Activated naive CD8-positive, alpha-beta T cell treated with anti-CD3 and anti-CD28 coated beads, Interleukin-2, amount 10 ng/mL, durations not matched to agents 7 days and 5 days (primary cell): ENCODE data around the gene MGP. TPM values are rescaled to one million over a fixed set of nuclear protein-coding genes. Genes with fewer than 3 reads are reported as not detected.

ENCODE experiments used
- ATAC-seq: fragments of 150-1000 bp; cut with Tn5 transposase; one replicate; pipeline ENCODE4 v1.10.0; 2021; ENCODE audit warnings: low read depth, moderate library complexity
- POLR2A ChIA-PET: fragments of 350-600 bp; sonication (Branson Sonifier 250); formaldehyde crosslinking; loops from one replicate; lab custom pipeline; 2021; ENCODE audit warnings: antibody characterized with exemption; lab: Charles Lee
- DNase-seq: peaks from one replicate; pipeline ENCODE4 v3.0.0; 2021
- H3K27ac Mint-ChIP-seq: one replicate; pipeline ENCODE4 v1.8.0; 2022; ENCODE audit warnings: mild to moderate bottlenecking, mixed read lengths
- H3K27me3 Mint-ChIP-seq: one replicate; pipeline ENCODE4 v1.8.0; 2022; ENCODE audit warnings: mild to moderate bottlenecking, moderate library complexity, mixed read lengths
- H3K36me3 Mint-ChIP-seq: one replicate; pipeline ENCODE4 v1.8.0; 2021; ENCODE audit warnings: mild to moderate bottlenecking, mixed read lengths
- H3K4me1 Mint-ChIP-seq: one replicate; pipeline ENCODE4 v1.8.0; 2021; ENCODE audit warnings: mixed read lengths
- H3K4me3 Mint-ChIP-seq: one replicate; pipeline ENCODE4 v1.8.0; 2022; ENCODE audit warnings: mild to moderate bottlenecking, moderate library complexity, mixed read lengths
- H3K9me3 Mint-ChIP-seq: one replicate; pipeline ENCODE4 v1.8.0; 2021; ENCODE audit warnings: mixed read lengths
- total RNA-seq, 2 experiments: library from RNA; stranded (reverse); gene quantifications; one replicate each; pipeline ENCODE4 v1.2.3, GENCODE V29; 2021

MGP gene
- total RNA-seq, 2 experiments from 2014 or later = 0.44 to 0.60 TPM

DNA sequence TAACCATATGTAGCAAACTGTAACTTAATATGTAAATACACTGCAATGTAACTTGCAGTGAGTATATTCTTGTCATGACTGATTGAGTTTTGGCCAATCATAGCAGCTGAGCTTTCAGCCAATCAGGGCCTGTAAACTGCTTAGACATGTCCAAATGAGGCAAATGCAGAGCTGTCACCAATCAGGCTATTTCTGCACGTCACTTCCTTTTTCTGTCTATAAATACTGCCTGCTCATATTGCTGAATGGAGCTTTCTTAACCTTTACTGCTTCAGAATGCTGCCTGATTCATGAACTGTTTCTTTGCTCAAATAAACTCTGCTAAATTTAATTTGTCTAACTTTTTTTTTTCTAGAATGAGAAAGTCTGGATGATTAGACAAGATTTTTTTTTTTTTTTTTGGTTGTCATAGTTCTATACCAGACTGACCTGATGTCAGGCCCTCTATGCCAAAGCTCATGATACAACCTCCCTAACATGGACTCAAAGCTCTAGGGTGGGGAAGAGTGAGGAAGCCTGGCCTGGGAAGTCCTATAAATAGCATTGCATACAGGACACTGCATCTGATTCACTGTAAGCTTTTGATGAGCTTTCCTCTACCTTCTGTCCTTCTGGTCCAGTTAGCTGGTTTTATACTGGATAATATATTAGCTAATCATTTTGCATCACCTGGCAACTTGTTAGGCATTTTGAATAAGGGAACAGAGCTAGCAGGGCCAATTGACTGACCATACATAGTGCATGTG is 12.0 kb downstream of the MGP start:
- Mint-ChIP-seq H3K4me3 (no peak overlapping the region), H3K9me3 (no peaks in the 10 kb centered on the region), H3K4me1 (peaks cover 3% of the 10 kb centered on the region), H3K27me3 (no peaks in the 10 kb centered on the region), H3K36me3 (peaks cover 2% of the 10 kb centered on the region), H3K27ac (no peak overlapping the region)
- no peak for ATAC-seq
- POLR2A ChIA-PET = no interaction called here
- no peak for DNase-seq

DNA sequence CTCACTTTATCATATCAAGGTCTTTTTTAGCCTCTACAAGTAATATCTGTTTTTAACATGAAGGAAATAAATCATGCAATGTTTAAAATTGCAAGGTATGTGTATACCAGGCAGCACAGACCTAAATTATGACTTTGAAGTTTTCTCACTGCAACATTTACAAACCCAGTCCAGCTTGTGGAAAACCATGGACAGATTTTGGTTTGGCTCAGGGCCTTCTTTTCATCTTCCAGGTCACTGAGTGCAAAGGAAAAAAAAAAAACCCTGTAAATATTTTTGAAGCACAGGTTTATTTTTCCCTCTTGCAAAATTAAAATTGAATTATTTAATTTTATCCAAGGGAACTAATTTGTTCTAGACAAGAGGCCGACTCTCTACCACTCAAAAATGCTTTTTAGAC is 13.8 kb downstream of the MGP start:
- peaks cover 8% of the 10 kb centered on the region for H3K36me3 Mint-ChIP-seq
- peaks cover 7% of the 10 kb centered on the region for H3K9me3 Mint-ChIP-seq
- no peak overlapping the region for H3K4me3 Mint-ChIP-seq
- H3K4me1 Mint-ChIP-seq = peaks cover 6% of the 10 kb centered on the region
- no peaks in the 10 kb centered on the region for H3K27me3 Mint-ChIP-seq
- no peak for DNase-seq
- POLR2A ChIA-PET = no interaction called here
- ATAC-seq = no peak
- no peak overlapping the region for H3K27ac Mint-ChIP-seq

DNA sequence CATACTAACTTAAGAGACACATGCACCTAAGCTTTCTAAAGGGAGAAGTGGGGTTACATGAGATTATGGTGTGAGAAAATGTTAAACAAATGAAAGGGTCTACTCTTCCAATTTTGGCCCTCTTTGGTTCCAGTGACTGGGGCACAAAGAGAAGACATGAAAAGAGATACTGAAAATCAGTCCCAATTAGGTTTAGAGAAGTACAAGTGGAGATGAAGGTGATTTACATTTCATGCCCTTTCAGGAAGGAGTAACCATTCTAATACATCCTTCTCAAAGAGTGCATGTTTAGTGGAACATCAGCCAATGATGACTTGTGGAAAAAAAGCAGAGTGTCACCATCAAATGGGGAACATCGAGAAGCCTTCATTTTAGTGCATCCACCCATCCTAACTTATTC is 14.4 kb downstream of the MGP start:
- Mint-ChIP-seq H3K4me1 (peaks cover 6% of the 10 kb centered on the region), H3K27ac (peak overlapping the region; percentile 5), H3K9me3 (peaks cover 7% of the 10 kb centered on the region), H3K4me3 (no peak overlapping the region), H3K36me3 (peaks cover 8% of the 10 kb centered on the region), H3K27me3 (no peaks in the 10 kb centered on the region)
- POLR2A ChIA-PET = no interaction called here
- DNase-seq = no peak
- ATAC-seq = no peak

DNA sequence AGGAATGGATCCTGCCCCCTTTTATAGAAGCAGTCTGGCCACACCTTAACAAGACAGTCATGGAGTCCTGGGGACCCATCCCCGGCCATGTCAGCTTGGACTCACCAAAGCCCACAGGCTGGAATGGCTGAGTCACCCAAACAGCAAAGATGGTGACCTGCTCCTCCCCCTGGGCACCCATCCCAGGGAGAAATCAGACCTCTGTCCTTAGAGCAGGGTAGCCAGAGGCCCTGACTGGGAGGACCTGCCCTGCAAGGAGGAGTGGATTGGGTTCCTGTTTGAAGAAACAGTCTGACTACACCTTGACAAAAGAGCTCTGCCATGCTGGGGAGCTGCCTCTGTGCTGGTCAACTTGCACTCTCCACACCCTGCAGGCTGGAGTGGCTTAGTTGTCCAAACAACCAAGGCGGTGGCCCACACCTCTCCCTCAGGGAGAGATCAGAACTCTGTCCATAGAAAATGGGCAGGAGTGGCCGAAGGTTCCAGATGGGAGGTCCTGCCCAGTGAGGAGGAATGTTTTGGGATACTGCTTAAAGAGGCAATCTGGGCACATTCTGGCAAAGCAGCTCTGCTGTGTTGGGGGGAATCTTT is 16.6 kb downstream of the MGP start:
- peaks cover 8% of the 10 kb centered on the region for H3K36me3 Mint-ChIP-seq
- peaks cover 6% of the 10 kb centered on the region for H3K4me1 Mint-ChIP-seq
- no peaks in the 10 kb centered on the region for H3K27me3 Mint-ChIP-seq
- POLR2A ChIA-PET = no interaction called here
- H3K4me3 Mint-ChIP-seq = no peak overlapping the region
- DNase-seq (no peak), ATAC-seq (no peak)
- peaks cover 8% of the 10 kb centered on the region for H3K9me3 Mint-ChIP-seq
- no peak overlapping the region for H3K27ac Mint-ChIP-seq

DNA sequence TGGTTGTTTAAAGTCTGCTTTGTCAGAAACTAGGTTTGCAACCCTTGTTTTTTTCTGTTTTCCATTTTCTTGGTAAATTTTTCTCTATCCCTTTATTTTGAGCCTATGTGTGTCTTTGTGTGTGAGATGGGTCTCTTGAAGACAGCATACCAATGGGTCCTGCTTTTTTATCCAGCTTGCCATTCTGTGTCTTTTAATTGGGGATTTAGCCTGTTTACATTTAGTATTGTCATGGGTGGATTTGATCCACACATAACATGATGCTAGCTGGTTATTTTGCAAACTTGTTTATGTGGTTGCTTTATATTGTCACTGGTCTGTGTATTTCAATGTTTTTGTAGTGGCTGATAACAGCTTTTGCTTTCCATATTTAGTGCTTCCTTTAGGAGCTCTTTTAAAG is 25.2 kb downstream of the MGP start:
- ATAC-seq (no peak), DNase-seq (no peak)
- POLR2A ChIA-PET = no interaction called here
- H3K4me1 Mint-ChIP-seq = no peaks in the 10 kb centered on the region
- H3K27ac Mint-ChIP-seq = no peak overlapping the region
- H3K4me3 Mint-ChIP-seq = no peak overlapping the region
- H3K36me3 Mint-ChIP-seq = peaks cover 8% of the 10 kb centered on the region
- no peaks in the 10 kb centered on the region for H3K27me3 Mint-ChIP-seq
- H3K9me3 Mint-ChIP-seq = peaks cover 23% of the 10 kb centered on the region

- peaks cover 8% of the 10 kb centered on the region for H3K36me3 Mint-ChIP-seq
- no peak overlapping the region for H3K4me3 Mint-ChIP-seq
- no peak overlapping the region for H3K27ac Mint-ChIP-seq
- POLR2A ChIA-PET = no interaction called here
- no peaks in the 10 kb centered on the region for H3K27me3 Mint-ChIP-seq
- no peak for ATAC-seq
- peaks cover 21% of the 10 kb centered on the region for H3K9me3 Mint-ChIP-seq
- no peak for DNase-seq
- no peaks in the 10 kb centered on the region for H3K4me1 Mint-ChIP-seq
These were observed 27.1 kb downstream of the MGP start for GRCh38 chr12:14858513-14858912.

- H3K4me1 Mint-ChIP-seq = no peaks in the 10 kb centered on the region
- peaks cover 4% of the 10 kb centered on the region for H3K36me3 Mint-ChIP-seq
- H3K27ac Mint-ChIP-seq = no peak overlapping the region
- H3K27me3 Mint-ChIP-seq = no peaks in the 10 kb centered on the region
- DNase-seq (no peak), ATAC-seq (no peak)
- POLR2A ChIA-PET = no interaction called here
- H3K4me3 Mint-ChIP-seq = no peak overlapping the region
- H3K9me3 Mint-ChIP-seq = peaks cover 12% of the 10 kb centered on the region
These were observed 31.0 kb downstream of the MGP start for GRCh38 chr12:14854586-14855183.

DNA sequence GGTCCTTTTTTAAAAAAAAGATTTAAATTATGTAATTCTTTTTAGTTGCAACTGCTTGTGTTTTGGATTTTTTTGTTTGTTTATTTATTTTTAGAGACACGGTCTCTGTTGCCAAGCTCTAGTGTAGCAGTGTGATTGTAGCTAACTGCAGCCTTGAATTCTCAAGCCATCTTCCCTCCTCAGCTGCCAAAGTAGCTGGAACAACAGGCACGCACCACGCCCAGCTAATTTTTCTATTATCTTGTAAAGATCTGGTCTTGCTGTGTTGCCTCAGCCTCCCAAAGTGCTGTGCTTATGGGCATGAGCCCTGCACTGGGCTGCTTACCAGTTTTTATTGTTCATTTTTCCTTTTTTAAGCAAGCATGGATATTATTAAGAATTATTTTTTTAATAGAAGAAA is 31.7 kb downstream of the MGP start:
- peaks cover 7% of the 10 kb centered on the region for H3K9me3 Mint-ChIP-seq
- no peak overlapping the region for H3K4me3 Mint-ChIP-seq
- no peak overlapping the region for H3K27ac Mint-ChIP-seq
- DNase-seq (no peak), ATAC-seq (no peak)
- H3K27me3 Mint-ChIP-seq = no peaks in the 10 kb centered on the region
- H3K36me3 Mint-ChIP-seq = peaks cover 2% of the 10 kb centered on the region
- POLR2A ChIA-PET = no interaction called here
- H3K4me1 Mint-ChIP-seq = no peaks in the 10 kb centered on the region

GRCh38 chr12:14852880-14853279 is 32.8 kb downstream of the MGP start:
- POLR2A ChIA-PET = no interaction called here
- Mint-ChIP-seq H3K9me3 (peaks cover 7% of the 10 kb centered on the region), H3K4me3 (no peak overlapping the region), H3K27ac (no peak overlapping the region), H3K27me3 (no peaks in the 10 kb centered on the region), H3K36me3 (peaks cover 2% of the 10 kb centered on the region), H3K4me1 (no peaks in the 10 kb centered on the region)
- no peak for ATAC-seq
- DNase-seq = no peak

DNA sequence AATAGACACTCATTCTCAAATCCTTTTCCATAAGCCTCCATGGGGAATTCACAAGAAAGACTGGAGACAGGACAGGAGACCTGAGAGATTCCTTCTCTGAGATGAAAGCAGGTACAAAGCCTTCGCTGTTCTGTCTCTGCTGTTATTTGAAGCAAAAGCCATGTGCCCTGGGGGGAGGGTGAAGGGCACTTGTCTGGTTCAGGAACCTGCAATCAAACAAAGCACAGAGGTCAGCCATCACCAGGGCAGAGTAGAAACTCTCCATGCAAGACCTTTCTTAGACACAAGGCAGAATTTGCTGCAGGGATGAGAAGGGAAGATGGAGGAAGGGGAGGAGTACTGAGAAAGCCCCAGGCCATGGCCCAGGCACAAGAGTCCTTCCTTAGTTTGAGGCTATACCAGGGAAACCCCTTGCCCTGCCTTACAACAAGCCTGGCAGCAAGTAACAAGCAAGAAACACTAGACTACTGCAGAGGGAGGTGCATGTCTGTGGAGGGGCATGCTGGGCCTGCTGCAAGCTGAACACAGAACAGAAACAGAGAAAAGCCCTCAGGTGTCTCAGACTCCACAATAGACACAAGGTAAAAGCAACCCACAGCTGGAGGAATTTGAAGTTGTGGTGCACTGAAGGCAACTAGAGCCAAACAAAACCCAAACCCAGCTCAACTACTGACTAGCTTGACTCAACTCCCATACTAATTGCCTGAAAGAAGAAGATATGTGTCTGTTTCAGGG is 34.6 kb downstream of the MGP start:
- POLR2A ChIA-PET = interaction anchor here (0.7 kb wide), 1 partner anchor 128 kb away, joined by 3 read pairs; no protein-coding TSS in a partner anchor
- no peak for DNase-seq
- ATAC-seq = no peak
- H3K27ac Mint-ChIP-seq = no peak overlapping the region
- peaks cover 2% of the 10 kb centered on the region for H3K4me1 Mint-ChIP-seq
- H3K27me3 Mint-ChIP-seq = no peaks in the 10 kb centered on the region
- H3K9me3 Mint-ChIP-seq = no peaks in the 10 kb centered on the region
- no peak overlapping the region for H3K4me3 Mint-ChIP-seq
- no peaks in the 10 kb centered on the region for H3K36me3 Mint-ChIP-seq

- Mint-ChIP-seq H3K4me3 (no peak overlapping the region), H3K27me3 (no peaks in the 10 kb centered on the region), H3K9me3 (no peaks in the 10 kb centered on the region), H3K36me3 (no peaks in the 10 kb centered on the region), H3K4me1 (peaks cover 6% of the 10 kb centered on the region), H3K27ac (no peak overlapping the region)
- ATAC-seq (no peak), DNase-seq (no peak)
- POLR2A ChIA-PET = no interaction called here
These were observed 36.0 kb downstream of the MGP start for GRCh38 chr12:14849661-14850060.

- no peak overlapping the region for H3K4me3 Mint-ChIP-seq
- H3K36me3 Mint-ChIP-seq = no peaks in the 10 kb centered on the region
- H3K27ac Mint-ChIP-seq = no peak overlapping the region
- H3K9me3 Mint-ChIP-seq = no peaks in the 10 kb centered on the region
- ATAC-seq (no peak), DNase-seq (no peak)
- POLR2A ChIA-PET = interaction anchor here (1.2 kb wide), 1 partner anchor 149 kb away, joined by 4 read pairs; no protein-coding TSS in a partner anchor
- H3K27me3 Mint-ChIP-seq = no peaks in the 10 kb centered on the region
- H3K4me1 Mint-ChIP-seq = peaks cover 6% of the 10 kb centered on the region
These were observed 38.6 kb downstream of the MGP start for GRCh38 chr12:14846876-14847580.

DNA sequence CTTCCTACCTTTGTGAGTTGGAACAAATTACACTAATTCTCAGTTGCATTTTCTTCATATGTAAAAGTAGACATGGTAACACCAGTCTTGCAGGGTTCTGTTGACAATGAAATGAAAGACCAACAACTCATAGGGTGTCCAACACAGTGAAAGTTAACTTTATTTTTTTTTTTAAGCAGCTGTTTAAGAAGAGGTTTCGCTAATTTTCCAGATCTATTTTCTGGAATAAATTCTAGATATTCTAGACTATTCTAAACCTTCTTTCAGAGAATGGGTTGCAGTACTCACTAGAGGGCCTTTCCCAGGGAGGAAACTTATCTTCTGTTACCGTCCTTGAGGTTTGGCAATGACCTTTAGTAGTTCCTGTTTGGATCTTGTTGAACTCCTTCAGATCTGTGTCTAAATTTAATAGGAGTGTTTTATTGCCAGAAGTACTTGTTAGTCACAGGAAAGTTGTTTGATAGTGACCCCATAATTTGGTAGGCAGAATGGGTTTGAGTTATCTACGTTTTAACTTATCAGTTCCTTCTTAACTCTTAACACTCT is 39.5 kb downstream of the MGP start:
- ATAC-seq (no peak), DNase-seq (no peak)
- Mint-ChIP-seq H3K27me3 (no peaks in the 10 kb centered on the region), H3K4me1 (peaks cover 6% of the 10 kb centered on the region), H3K4me3 (no peak overlapping the region), H3K9me3 (no peaks in the 10 kb centered on the region), H3K27ac (no peak overlapping the region), H3K36me3 (no peaks in the 10 kb centered on the region)
- POLR2A ChIA-PET = no interaction called here
